ENCODE measurements around the gene PEF1. TPM values are rescaled to one million over a fixed set of nuclear protein-coding genes. Genes with fewer than 3 reads are reported as not detected.

Gene PEF1
- total RNA-seq, 4 donors from 2014 or later, result 71.3 to 109 (median 88.7) TPM

GRCh38 chr1:31650161-31651088, 5.7 kb upstream of the PEF1 start:
- Histone ChIP-seq H3K27ac (peak overlapping the region in 3 of 4 donors; percentile 2 to 29 (median 25)), H3K9me3 (no peaks in the 10 kb centered on the region), H3K4me3 (no peak overlapping the region), H3K4me1 (peaks cover 0 to 23% (median 0%) of the 10 kb centered on the region in 3 donors), H3K27me3 (no peaks in the 10 kb centered on the region), H3K36me3 (peaks cover 0 to 37% of the 10 kb centered on the region in 2 donors)
- WGBS, 2 donors (ENCODE audit: low coverage in 1 of 2), result 56 to 65% methylated on average over 7 to 9 of the region's 9 CpGs
- TF ChIP-seq CTCF (IDR thresholded peaks at IDR 0.05) (no peak), POLR2AphosphoS5 (IDR thresholded peaks at IDR 0.05) (no peak), POLR2A (IDR thresholded peaks at IDR 0.05) (no peak), EP300 (IDR thresholded peaks at IDR 0.05) (no peak)
- no peak for ATAC-seq

DNA sequence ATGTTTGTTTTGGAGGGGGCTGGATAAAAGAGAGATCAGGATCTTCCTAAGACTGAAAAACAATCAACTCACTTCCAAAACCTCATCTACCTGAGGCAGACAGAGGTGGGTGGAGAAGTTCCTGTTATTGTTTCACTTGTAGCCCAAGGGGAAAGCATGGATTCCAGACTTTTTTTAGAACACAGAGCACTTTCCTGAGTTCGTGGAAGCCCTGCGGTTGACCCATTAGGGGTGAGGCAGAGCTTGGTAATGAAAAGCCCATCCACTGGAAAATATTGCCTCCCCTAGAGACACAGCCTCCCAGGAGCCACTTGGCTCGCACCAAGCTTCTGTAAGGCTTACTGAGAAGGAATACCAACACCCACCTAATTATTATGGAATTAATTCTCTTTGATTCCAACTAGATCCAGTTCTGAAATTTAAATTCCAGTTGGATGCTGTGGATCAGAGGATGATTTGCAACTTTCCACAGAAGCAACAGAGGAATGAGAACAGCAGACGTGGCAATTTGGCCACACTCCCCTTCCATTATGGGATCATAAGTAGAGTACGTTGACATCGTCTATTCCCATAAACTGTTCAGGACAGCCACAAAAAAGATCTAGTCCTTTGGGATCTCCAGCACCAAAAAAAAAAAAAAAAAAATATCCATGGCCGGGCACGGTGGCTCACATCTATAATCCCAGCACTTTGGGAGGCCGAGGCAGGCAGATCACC, 4.1 kb upstream of the PEF1 start:
- Histone ChIP-seq H3K36me3 (peaks cover 0 to 22% of the 10 kb centered on the region in 2 donors), H3K27me3 (no peaks in the 10 kb centered on the region), H3K27ac (peak overlapping the region in 2 of 4 donors; percentile 24 to 43), H3K4me1 (peaks cover under 1 to 31% (median 2%) of the 10 kb centered on the region in 3 donors), H3K9me3 (no peaks in the 10 kb centered on the region), H3K4me3 (no peak overlapping the region)
- whole genome bisulfite sequencing, 2 donors (ENCODE audit: low coverage in 1 of 2), result 40 to 62% methylated on average over 6 of the region's 9 CpGs
- TF ChIP-seq CTCF (IDR thresholded peaks at IDR 0.05), result no peak
- TF ChIP-seq EP300 (IDR thresholded peaks at IDR 0.05), result no peak
- no peak for TF ChIP-seq POLR2A (IDR thresholded peaks at IDR 0.05)
- no peak for TF ChIP-seq POLR2AphosphoS5 (IDR thresholded peaks at IDR 0.05)
- no peak for ATAC-seq

- H3K4me3 ChIP-seq, result no peak overlapping the region
- no peaks in the 10 kb centered on the region for H3K27me3 ChIP-seq
- peak overlapping the region in 2 of 4 donors; percentile 24 to 43 for H3K27ac ChIP-seq
- WGBS, 2 donors (ENCODE audit: low coverage in 1 of 2), result 54 to 67% methylated on average over 1 to 2 of the region's 2 CpGs
- no peaks in the 10 kb centered on the region for H3K9me3 ChIP-seq
- H3K36me3 ChIP-seq, result peaks cover 0 to 16% of the 10 kb centered on the region in 2 donors
- TF ChIP-seq EP300 (IDR thresholded peaks at IDR 0.05) (no peak), POLR2AphosphoS5 (IDR thresholded peaks at IDR 0.05) (no peak), CTCF (IDR thresholded peaks at IDR 0.05) (no peak), POLR2A (IDR thresholded peaks at IDR 0.05) (no peak)
- ATAC-seq, result no peak
- H3K4me1 ChIP-seq, result peaks cover 6 to 37% (median 7%) of the 10 kb centered on the region in 3 donors
Observed at GRCh38 chr1:31648190-31648589, 3.5 kb upstream of the PEF1 start.

DNA sequence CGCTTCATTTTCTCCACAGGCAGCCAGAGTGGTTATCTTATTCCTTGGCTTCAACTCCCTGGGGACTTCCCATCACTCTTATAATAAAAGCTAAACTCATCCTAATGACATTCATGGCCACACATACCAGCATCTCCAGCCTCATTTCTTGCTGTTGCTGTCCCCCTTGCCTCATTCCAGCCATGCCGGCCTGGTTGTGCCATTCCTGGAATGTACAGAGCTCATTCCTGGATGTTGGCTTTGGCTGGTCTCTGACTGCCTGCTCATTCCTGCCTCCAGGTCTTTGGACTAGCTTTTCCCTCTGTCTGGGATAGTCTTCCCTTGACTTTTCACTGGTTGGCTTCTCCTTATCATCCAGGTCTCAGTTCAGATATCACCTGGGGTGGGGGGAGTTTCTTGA, 2.4 kb upstream of the PEF1 start:
- H3K4me1 ChIP-seq, result peaks cover 6 to 48% (median 11%) of the 10 kb centered on the region in 3 donors
- 31 to 50% methylated on average over 2 of the region's 2 CpGs for WGBS, 2 donors (ENCODE audit: low coverage in 1 of 2)
- H3K27me3 ChIP-seq, result no peaks in the 10 kb centered on the region
- H3K36me3 ChIP-seq, result peaks cover 0 to 6% of the 10 kb centered on the region in 2 donors
- no peak for ATAC-seq
- H3K27ac ChIP-seq, result peak overlapping the region in 1 of 4 donors; percentile 3
- H3K4me3 ChIP-seq, result no peak overlapping the region
- no peaks in the 10 kb centered on the region for H3K9me3 ChIP-seq
- TF ChIP-seq EP300 (IDR thresholded peaks at IDR 0.05) (no peak), CTCF (IDR thresholded peaks at IDR 0.05) (no peak), POLR2A (IDR thresholded peaks at IDR 0.05) (no peak), POLR2AphosphoS5 (IDR thresholded peaks at IDR 0.05) (no peak)

Measured in gastroesophageal sphincter (tissue), 4 donors.